Parietal lobe (tissue), 2 donors: ENCODE results near the gene SYNPR. TPM values are rescaled to one million over a fixed set of nuclear protein-coding genes. Genes with fewer than 3 reads are reported as not detected.

Source experiments
- small RNA-seq: library from RNA; depleted of rRNA; stranded (forward); fragments of <200 nt; gene quantifications from one replicate; pipeline ENCODE3, GENCODE V24; 2014; ENCODE audit warnings: low replicate concordance
- total RNA-seq: library from RNA; depleted of rRNA; stranded (reverse); fragments of >200 nt; gene quantifications from one replicate; pipeline ENCODE4 v1.2.3, GENCODE V29; 2014

The SYNPR gene
- 45.7 TPM for total RNA-seq

GRCh38 chr3:63278171-63279004 lies at the start of gene SYNPR:
SYNPR (plus strand) TSS chr3:63278308.

GRCh38 chr3:63652066-63652725 lies 374.1 kb downstream of the SYNPR start, which contains the start of gene SNTN:
SNTN (plus strand) TSS chr3:63652675; CDS start chr3:63652688, 13 bp downstream.

Small RNA genes within 50 kb of the gene (small RNA-seq; reads per million reads assigned to genes)
- gene RNA5SP134 = not detected
